Suprapubic skin (tissue), 4 donors: ENCODE data around the gene TGM3.

Experiments used
- EP300 ChIP-seq: sonication (generic); formaldehyde crosslinking; IDR thresholded peaks from one replicate; pipeline ENCODE4 v1.6.1; 2017; ENCODE audit warnings: antibody characterized with exemption
- POLR2A ChIP-seq, 2 donors: fragments of 450-650 bp; IDR thresholded peaks; one replicate each; pipeline ENCODE4 v1.6.1; 2017; ENCODE audit warnings: antibody characterized with exemption in 2 of 2, mild to moderate bottlenecking in 2 of 2, moderate library complexity in 2 of 2
- POLR2AphosphoS5 ChIP-seq, 3 donors: sonication (generic); formaldehyde crosslinking; IDR thresholded peaks; one replicate each; pipeline ENCODE4 v1.6.1; 2017; ENCODE audit warnings: antibody characterized with exemption in 3 of 3
- TF ChIP-seq, protein P1 (sequence below), 2 donors: fragments of 200-600 bp in 1 of 2; fragments of 450-650 bp in 1 of 2; sonication (generic) in 1 of 2; IDR thresholded peaks; one replicate each; pipeline ENCODE4 v1.5.1; 2016 to 2019; ENCODE audit warnings: antibody characterized with exemption in 2 of 2, mild to moderate bottlenecking in 1 of 2, moderate library complexity in 1 of 2

DNA sequence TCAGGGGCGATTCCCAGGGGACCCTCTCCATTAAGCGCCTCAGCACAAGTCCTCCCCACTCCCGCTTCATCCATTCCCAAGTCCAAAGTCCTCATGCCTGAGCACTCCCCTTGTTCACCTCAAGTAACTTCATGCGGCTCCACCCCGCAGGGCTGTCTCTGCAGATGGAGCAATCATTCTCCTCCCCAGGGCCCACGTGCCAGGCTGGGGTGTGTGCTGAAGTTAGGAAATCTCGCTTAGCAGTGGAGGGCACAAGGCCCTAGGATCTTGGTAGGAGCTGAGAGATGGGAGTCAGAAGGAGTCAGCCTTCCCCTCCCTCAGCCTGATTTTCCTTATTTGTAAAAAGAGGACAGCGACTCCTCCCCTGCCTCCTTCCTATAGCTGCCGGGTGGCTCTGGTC, 3.5 kb downstream of the TGM3 start:
- TF ChIP-seq, protein P1, sequence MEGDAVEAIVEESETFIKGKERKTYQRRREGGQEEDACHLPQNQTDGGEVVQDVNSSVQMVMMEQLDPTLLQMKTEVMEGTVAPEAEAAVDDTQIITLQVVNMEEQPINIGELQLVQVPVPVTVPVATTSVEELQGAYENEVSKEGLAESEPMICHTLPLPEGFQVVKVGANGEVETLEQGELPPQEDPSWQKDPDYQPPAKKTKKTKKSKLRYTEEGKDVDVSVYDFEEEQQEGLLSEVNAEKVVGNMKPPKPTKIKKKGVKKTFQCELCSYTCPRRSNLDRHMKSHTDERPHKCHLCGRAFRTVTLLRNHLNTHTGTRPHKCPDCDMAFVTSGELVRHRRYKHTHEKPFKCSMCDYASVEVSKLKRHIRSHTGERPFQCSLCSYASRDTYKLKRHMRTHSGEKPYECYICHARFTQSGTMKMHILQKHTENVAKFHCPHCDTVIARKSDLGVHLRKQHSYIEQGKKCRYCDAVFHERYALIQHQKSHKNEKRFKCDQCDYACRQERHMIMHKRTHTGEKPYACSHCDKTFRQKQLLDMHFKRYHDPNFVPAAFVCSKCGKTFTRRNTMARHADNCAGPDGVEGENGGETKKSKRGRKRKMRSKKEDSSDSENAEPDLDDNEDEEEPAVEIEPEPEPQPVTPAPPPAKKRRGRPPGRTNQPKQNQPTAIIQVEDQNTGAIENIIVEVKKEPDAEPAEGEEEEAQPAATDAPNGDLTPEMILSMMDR (IDR thresholded peaks at IDR 0.05), result no peak
- TF ChIP-seq POLR2AphosphoS5 (IDR thresholded peaks at IDR 0.05) (no peak), EP300 (no peak), POLR2A (IDR thresholded peaks at IDR 0.05) (no peak)
